GM12878 (cell line): Measurements from ENCODE around the gene SCAMP4. TPM values are rescaled to one million over a fixed set of nuclear protein-coding genes. Genes with fewer than 3 reads are reported as not detected.

Source experiments
- ATAC-seq: fragments of 200-7000 bp; cut with Tn5 transposase; 3 replicates; pipeline ENCODE4 v1.9.1; 2020; ENCODE audit warnings: mild to moderate bottlenecking, moderate library complexity
- BruUV-seq: library from RNA; stranded (reverse); fragments of 400-500 nt; replicated peaks from 2 replicates; lab custom pipeline; 2021; lab: Mats Ljungman, UMichigan
- CTCF ChIA-PET: fragments of 300-600 bp; sonication (Branson Sonifier 250); formaldehyde crosslinking; extraction: SDS; loops from one replicate; lab custom pipeline; 2021; ENCODE audit warnings: inconsistent platforms; lab: Yijun Ruan, JAX
- POLR2A ChIA-PET: fragments of 350-600 bp; formaldehyde crosslinking; extraction: SDS; loops from one replicate; lab custom pipeline; 2021; ENCODE audit warnings: inconsistent platforms; lab: Charles Lee
- RAD21 ChIA-PET: fragments of 300-600 bp; sonication (Branson Sonifier 250); formaldehyde crosslinking; loops from one replicate; lab custom pipeline; 2023; ENCODE audit warnings: antibody characterized with exemption; ENCODE audit not compliant: unreplicated experiment; lab: Charles Lee
- SMC1A ChIA-PET: fragments of 300-600 bp; sonication (Branson Sonifier 250); formaldehyde crosslinking; loops from one replicate; lab custom pipeline; 2023; ENCODE audit not compliant: unreplicated experiment, uncharacterized antibody; lab: Charles Lee
- DNase-seq: peaks from one replicate; pipeline ENCODE4 v3.0.0-alpha.2; 2011; ENCODE audit warnings: low read depth, low spot score
- FAIRE-seq: peaks from 3 replicates; lab custom pipeline; 2011; peaks lifted over from hg19 to GRCh38; lab: Jason Lieb, UNC
- H2AFZ ChIP-seq: 2 replicates; pipeline ENCODE4 v1.6.0; 2011; ENCODE audit warnings: low read depth, low read length, control low read depth; ENCODE audit not compliant: control insufficient read depth
- H3K27ac ChIP-seq: 2 replicates; pipeline ENCODE4 v1.5.1; 2011; ENCODE audit warnings: control low read depth; ENCODE audit not compliant: control insufficient read depth, insufficient read depth
- H3K27me3 ChIP-seq, 2 experiments: replicated peaks in 1 of 2; 2 replicates each; pipeline versions ENCODE4 v1.6.0 to v1.6.1; 2011; ENCODE audit warnings: low read length in 1 of 2; ENCODE audit not compliant: control insufficient read depth in 2 of 2, insufficient read depth in 2 of 2
- H3K36me3 ChIP-seq, 2 experiments: 2 replicates each; pipeline ENCODE4 v1.5.1; 2011; ENCODE audit warnings: low read length in 1 of 2; ENCODE audit not compliant: control insufficient read depth in 2 of 2, insufficient read depth in 2 of 2
- H3K4me1 ChIP-seq: 2 replicates; pipeline ENCODE4 v1.6.1; 2011; ENCODE audit warnings: mild to moderate bottlenecking, low read length, moderate library complexity, mixed read lengths; ENCODE audit not compliant: control insufficient read depth, insufficient read depth
- H3K4me2 ChIP-seq: 2 replicates; pipeline ENCODE4 v1.6.0; 2011; ENCODE audit warnings: control low read depth; ENCODE audit not compliant: control insufficient read depth, insufficient read depth
- H3K4me3 ChIP-seq: fragments of 200-600 bp; sonication (generic); 2 replicates; pipeline ENCODE4 v1.5.1; 2016
- H3K79me2 ChIP-seq: 2 replicates; pipeline ENCODE4 v1.6.0; 2011; ENCODE audit warnings: low read length; ENCODE audit not compliant: control insufficient read depth, insufficient read depth
- H3K9ac ChIP-seq: 2 replicates; pipeline ENCODE4 v1.8.0; 2011; ENCODE audit warnings: low read length, control low read depth, mixed read lengths; ENCODE audit not compliant: control insufficient read depth, insufficient read depth
- H3K9me3 ChIP-seq: replicated peaks from 3 replicates; pipeline ENCODE4 v1.5.1; 2011; ENCODE audit warnings: mild to moderate bottlenecking, low read length; ENCODE audit not compliant: control insufficient read depth, insufficient read depth
- H4K20me1 ChIP-seq: 2 replicates; pipeline ENCODE4 v1.6.0; 2011; ENCODE audit not compliant: control insufficient read depth, insufficient read depth
- DPF2 ChIP-seq: fragments of 450-650 bp; IDR thresholded peaks from 2 replicates; pipeline ENCODE4 v1.6.1; 2017; ENCODE audit warnings: mild to moderate bottlenecking
- GABPA ChIP-seq: IDR thresholded peaks from 2 replicates; pipeline ENCODE4 v1.6.1; 2014; ENCODE audit warnings: antibody characterized with exemption, low read depth, mild to moderate bottlenecking, inconsistent platforms
- KLF5 ChIP-seq: fragments of 450-650 bp; IDR thresholded peaks from 2 replicates; pipeline ENCODE4 v1.6.1; 2014; ENCODE audit warnings: mild to moderate bottlenecking; ENCODE audit not compliant: partially characterized antibody
- POU2F2 ChIP-seq: IDR thresholded peaks from 3 replicates; pipeline ENCODE4 v1.6.1; 2011; ENCODE audit warnings: low read depth, mild to moderate bottlenecking, low read length, borderline replicate concordance
- RB1 ChIP-seq: fragments of 450-650 bp; formaldehyde crosslinking; IDR thresholded peaks from 2 replicates; pipeline ENCODE4 v1.6.1; 2017; ENCODE audit warnings: mild to moderate bottlenecking, borderline replicate concordance
- STAT3 ChIP-seq: IDR thresholded peaks from 2 replicates; pipeline ENCODE4 v1.6.1; 2011; ENCODE audit warnings: low read depth, low read length, improper control_type of control experiment
- TAF1 ChIP-seq: IDR thresholded peaks from 2 replicates; pipeline ENCODE4 v1.6.1; 2011; ENCODE audit warnings: mild to moderate bottlenecking, low read depth, low read length, borderline replicate concordance
- WGBS: methylation state at CpG from one replicate; pipeline ENCODE4 v1.1.6; 2016; ENCODE audit warnings: low lambda C conversion rate; ENCODE audit not compliant: insufficient replicate concordance, insufficient coverage; ENCODE audit errors: missing lambda C conversion rate; 5-methylcytosine and 5-hydroxymethylcytosine counted together
- in situ Hi-C: fragments of 300-500 bp; cut with MboI; formaldehyde crosslinking; loops from 9 replicates; pipeline ENCODE4 v1.14.3; 2018; ENCODE audit warnings: mixed read lengths
- intact Hi-C: fragments of 100-400 bp; cut with micrococcal nuclease; formaldehyde crosslinking; loops from one replicate; pipeline ENCODE4 v1.14.2; 2022; ENCODE audit not compliant: unreplicated experiment
- polyA plus RNA-seq, 11 experiments: library from polyadenylated mRNA; depleted of rRNA in 4 of 11; unstranded in 6 of 11; stranded (reverse) in 5 of 11; fragments of >200 nt; fragmentation: Nextera tagmentation in 4 of 11; fragmentation: Illumina TruSeq in 1 of 11; extraction: Ambion mirVana in 4 of 11; extraction: Trizol in 1 of 11; gene quantifications; 1 replicate in 1 of 11; 2 replicates in 10 of 11; pipeline versions ENCODE4 v1.2.1 to v1.2.3, GENCODE V29; 2011 to 2016; ENCODE audit warnings: inconsistent platforms in 2 of 11, missing spikeins in 2 of 11, low read depth in 1 of 11
- total RNA-seq, 4 experiments: library from RNA; depleted of rRNA in 3 of 4; stranded (reverse); fragments of >200 nt in 3 of 4; fragmentation: Illumina TruSeq in 1 of 4; extraction: Trizol in 1 of 4; gene quantifications; 2 replicates each; pipeline versions ENCODE4 v1.2.1 to v1.2.3, GENCODE V29; 2013 to 2021
- TF ChIP-seq, protein P1 (sequence below): fragments of 450-650 bp; conservative IDR thresholded peaks from 2 replicates; pipeline ENCODE4 v1.6.1; 2017; ENCODE audit warnings: mild to moderate bottlenecking, moderate library complexity
- TF ChIP-seq, protein P2 (sequence below): fragments of 450-650 bp; IDR thresholded peaks from 2 replicates; pipeline ENCODE4 v1.6.1; 2016; ENCODE audit warnings: mild to moderate bottlenecking
- TF ChIP-seq, protein P3 (sequence below): fragments of 450-650 bp; IDR thresholded peaks from 2 replicates; pipeline ENCODE4 v1.6.1; 2014; ENCODE audit warnings: mild to moderate bottlenecking
- TF ChIP-seq, protein P4 (sequence below): IDR thresholded peaks from 2 replicates; pipeline ENCODE4 v1.6.1; 2011; ENCODE audit warnings: mild to moderate bottlenecking, low read depth, low read length, moderate library complexity; ENCODE audit not compliant: insufficient replicate concordance
- TF ChIP-seq, protein P5 (sequence below): IDR thresholded peaks from 2 replicates; pipeline ENCODE4 v1.6.1; 2012; ENCODE audit warnings: low read length, inconsistent platforms
- TF ChIP-seq, protein P6 (sequence below): IDR thresholded peaks from 2 replicates; pipeline ENCODE4 v1.6.1; 2011; ENCODE audit warnings: borderline replicate concordance, low read depth, mild to moderate bottlenecking, moderate library complexity, mixed read lengths, low read length; ENCODE audit not compliant: insufficient read depth; ENCODE audit errors: extremely low read length

Gene SCAMP4
- total and polyA plus RNA-seq, 10 of the 15 experiments (the other 5 are each of a cell fraction or from before 2014, with no cell fraction given): 0.63 to 34.7 (median 12.8) TPM

DNA sequence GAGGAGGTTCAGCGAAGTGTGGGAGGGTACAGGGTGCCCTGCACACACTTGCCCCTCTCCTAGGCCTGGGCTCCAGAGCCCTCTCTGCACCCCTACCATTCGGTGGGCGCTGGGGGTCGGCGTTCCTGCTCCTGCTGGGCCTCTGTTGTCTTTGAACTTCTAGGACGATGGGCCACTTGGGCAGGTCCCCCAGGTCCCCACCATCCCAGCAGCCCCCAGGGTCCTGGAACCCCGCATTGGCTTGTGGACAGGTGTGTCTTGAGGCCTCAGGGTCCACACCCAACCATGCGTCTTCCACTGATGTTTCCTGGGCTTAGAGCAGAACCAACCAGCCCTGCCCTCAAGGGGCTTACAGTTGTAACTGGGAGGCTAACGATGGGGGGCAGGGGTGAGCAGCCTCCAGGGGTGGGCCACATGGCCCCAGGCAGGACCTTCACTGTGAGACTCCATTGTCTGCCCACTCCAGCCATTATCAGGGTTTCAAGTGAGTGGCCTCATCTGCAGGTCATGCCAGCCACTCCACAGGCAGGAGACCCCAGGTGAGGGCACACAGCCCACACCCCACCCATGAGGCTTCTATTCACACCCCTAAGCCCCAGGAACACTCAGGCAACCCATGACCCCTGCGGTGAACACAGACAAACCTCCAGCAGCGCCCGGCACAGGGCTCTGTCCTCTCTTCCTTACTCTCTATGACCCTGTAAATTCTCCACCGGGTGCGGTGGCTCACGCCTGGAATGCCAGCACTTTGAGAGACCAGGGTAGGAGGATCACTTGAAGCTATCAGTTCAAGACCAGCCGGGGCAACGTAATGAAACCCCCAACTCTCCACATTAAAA is 39.8 kb upstream of the SCAMP4 start:
- TF ChIP-seq STAT3 (no peak), GABPA (no peak), KLF5 (no peak), RB1 (no peak), TAF1 (no peak), DPF2 (no peak), POU2F2 (no peak)
- TF ChIP-seq, protein P1, sequence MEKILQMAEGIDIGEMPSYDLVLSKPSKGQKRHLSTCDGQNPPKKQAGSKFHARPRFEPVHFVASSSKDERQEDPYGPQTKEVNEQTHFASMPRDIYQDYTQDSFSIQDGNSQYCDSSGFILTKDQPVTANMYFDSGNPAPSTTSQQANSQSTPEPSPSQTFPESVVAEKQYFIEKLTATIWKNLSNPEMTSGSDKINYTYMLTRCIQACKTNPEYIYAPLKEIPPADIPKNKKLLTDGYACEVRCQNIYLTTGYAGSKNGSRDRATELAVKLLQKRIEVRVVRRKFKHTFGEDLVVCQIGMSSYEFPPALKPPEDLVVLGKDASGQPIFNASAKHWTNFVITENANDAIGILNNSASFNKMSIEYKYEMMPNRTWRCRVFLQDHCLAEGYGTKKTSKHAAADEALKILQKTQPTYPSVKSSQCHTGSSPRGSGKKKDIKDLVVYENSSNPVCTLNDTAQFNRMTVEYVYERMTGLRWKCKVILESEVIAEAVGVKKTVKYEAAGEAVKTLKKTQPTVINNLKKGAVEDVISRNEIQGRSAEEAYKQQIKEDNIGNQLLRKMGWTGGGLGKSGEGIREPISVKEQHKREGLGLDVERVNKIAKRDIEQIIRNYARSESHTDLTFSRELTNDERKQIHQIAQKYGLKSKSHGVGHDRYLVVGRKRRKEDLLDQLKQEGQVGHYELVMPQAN: no peak
- TF ChIP-seq, protein P2, sequence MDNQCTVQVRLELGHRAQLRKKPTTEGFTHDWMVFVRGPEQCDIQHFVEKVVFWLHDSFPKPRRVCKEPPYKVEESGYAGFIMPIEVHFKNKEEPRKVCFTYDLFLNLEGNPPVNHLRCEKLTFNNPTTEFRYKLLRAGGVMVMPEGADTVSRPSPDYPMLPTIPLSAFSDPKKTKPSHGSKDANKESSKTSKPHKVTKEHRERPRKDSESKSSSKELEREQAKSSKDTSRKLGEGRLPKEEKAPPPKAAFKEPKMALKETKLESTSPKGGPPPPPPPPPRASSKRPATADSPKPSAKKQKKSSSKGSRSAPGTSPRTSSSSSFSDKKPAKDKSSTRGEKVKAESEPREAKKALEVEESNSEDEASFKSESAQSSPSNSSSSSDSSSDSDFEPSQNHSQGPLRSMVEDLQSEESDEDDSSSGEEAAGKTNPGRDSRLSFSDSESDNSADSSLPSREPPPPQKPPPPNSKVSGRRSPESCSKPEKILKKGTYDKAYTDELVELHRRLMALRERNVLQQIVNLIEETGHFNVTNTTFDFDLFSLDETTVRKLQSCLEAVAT: no peak
- TF ChIP-seq, protein P3, sequence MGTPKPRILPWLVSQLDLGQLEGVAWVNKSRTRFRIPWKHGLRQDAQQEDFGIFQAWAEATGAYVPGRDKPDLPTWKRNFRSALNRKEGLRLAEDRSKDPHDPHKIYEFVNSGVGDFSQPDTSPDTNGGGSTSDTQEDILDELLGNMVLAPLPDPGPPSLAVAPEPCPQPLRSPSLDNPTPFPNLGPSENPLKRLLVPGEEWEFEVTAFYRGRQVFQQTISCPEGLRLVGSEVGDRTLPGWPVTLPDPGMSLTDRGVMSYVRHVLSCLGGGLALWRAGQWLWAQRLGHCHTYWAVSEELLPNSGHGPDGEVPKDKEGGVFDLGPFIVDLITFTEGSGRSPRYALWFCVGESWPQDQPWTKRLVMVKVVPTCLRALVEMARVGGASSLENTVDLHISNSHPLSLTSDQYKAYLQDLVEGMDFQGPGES: no peak
- TF ChIP-seq, protein P4, sequence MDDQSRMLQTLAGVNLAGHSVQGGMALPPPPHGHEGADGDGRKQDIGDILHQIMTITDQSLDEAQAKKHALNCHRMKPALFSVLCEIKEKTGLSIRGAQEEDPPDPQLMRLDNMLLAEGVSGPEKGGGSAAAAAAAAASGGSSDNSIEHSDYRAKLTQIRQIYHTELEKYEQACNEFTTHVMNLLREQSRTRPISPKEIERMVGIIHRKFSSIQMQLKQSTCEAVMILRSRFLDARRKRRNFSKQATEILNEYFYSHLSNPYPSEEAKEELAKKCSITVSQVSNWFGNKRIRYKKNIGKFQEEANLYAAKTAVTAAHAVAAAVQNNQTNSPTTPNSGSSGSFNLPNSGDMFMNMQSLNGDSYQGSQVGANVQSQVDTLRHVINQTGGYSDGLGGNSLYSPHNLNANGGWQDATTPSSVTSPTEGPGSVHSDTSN: no peak
- TF ChIP-seq, protein P5, sequence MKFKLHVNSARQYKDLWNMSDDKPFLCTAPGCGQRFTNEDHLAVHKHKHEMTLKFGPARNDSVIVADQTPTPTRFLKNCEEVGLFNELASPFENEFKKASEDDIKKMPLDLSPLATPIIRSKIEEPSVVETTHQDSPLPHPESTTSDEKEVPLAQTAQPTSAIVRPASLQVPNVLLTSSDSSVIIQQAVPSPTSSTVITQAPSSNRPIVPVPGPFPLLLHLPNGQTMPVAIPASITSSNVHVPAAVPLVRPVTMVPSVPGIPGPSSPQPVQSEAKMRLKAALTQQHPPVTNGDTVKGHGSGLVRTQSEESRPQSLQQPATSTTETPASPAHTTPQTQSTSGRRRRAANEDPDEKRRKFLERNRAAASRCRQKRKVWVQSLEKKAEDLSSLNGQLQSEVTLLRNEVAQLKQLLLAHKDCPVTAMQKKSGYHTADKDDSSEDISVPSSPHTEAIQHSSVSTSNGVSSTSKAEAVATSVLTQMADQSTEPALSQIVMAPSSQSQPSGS: no peak
- TF ChIP-seq, protein P6, sequence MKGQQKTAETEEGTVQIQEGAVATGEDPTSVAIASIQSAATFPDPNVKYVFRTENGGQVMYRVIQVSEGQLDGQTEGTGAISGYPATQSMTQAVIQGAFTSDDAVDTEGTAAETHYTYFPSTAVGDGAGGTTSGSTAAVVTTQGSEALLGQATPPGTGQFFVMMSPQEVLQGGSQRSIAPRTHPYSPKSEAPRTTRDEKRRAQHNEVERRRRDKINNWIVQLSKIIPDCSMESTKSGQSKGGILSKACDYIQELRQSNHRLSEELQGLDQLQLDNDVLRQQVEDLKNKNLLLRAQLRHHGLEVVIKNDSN: no peak
- peaks cover 31% of the 10 kb centered on the region for H3K79me2 ChIP-seq
- ATAC-seq: no peak

More for the DNA sequence above, 39.8 kb upstream of the SCAMP4 start:
- H3K4me3 ChIP-seq: peak overlapping the region; percentile 93
- intact Hi-C loops (loop anchor here (2.0 kb wide), 1 partner anchor 63 kb away; no protein-coding TSS in a partner anchor), in situ Hi-C loops (loop anchor here (25.0 kb wide), 1 partner anchor 1497 kb away; the partner anchor contains the start of gene NFIC)
- H3K27ac ChIP-seq: peak overlapping the region; percentile 95
- peak overlapping the region; percentile 96 for H3K9ac ChIP-seq
- no peak overlapping the region for H2AFZ ChIP-seq
- peak overlapping the region; percentile 81 for H3K4me2 ChIP-seq
- peaks cover 8% of the 10 kb centered on the region for H3K4me1 ChIP-seq
- 0 out of 2 replicates have a peak, but pooled peaks cover 4% of the 10 kb centered on the region for H4K20me1 ChIP-seq
- DNase-seq (no peak), FAIRE-seq (no peak)
- no peaks in the 10 kb centered on the region; a peak in 2 of 4 replicates for H3K36me3 ChIP-seq
- no TSS peak for BruUV-seq
- SMC1A ChIA-PET: interaction anchor here (1.3 to 2.5 kb wide), 3 partner anchors 10 to 63 kb away, joined by 5 to 9 read pairs (median 6); no protein-coding TSS in a partner anchor
- POLR2A ChIA-PET: interaction anchor here (0.5 to 2.0 kb wide), 8 partner anchors 10 to 269 kb away, joined by 3 to 11 read pairs (median 5); partner anchors contain the start of gene ABHD17A
- no peaks in the 10 kb centered on the region for H3K27me3 ChIP-seq
- 86% methylated on average over 15 of the region's 17 CpGs for WGBS
- H3K9me3 ChIP-seq: no peaks in the 10 kb centered on the region
- RAD21 ChIA-PET: interaction anchor here (0.6 to 1.5 kb wide), 11 partner anchors 9 to 286 kb away, joined by 3 to 16 read pairs (median 5); partner anchors contain the start of gene AP3D1
- CTCF ChIA-PET: interaction anchor here (0.7 to 1.7 kb wide), 15 partner anchors 10 to 141 kb away, joined by 3 to 19 read pairs (median 4); partner anchors contain the start of genes ABHD17A and REXO1
